HepG2 (cell line): ENCODE results near the gene NFIC. TPM values are rescaled to one million over a fixed set of nuclear protein-coding genes. Genes with fewer than 3 reads are reported as not detected.
"Not testable (repeated sequence)": the region's sequence is repeated elsewhere in the genome, so short reads cannot be mapped to it uniquely, and the experiment has no call there.

Source experiments
- ATAC-seq: fragments of 200-7000 bp; cut with Tn5 transposase; 3 replicates; pipeline ENCODE4 v1.9.1; 2020; ENCODE audit warnings: mild to moderate bottlenecking, moderate library complexity
- BruUV-seq: library from RNA; stranded (reverse); fragments of 400-500 nt; replicated peaks from 2 replicates; lab custom pipeline; 2021; lab: Mats Ljungman, UMichigan
- CTCF ChIA-PET: fragments of 300-600 bp; formaldehyde crosslinking; extraction: SDS; loops from one replicate; lab custom pipeline; 2021; ENCODE audit warnings: low total read pairs, inconsistent platforms, low intra/inter-chr PET ratio; lab: Yijun Ruan, JAX
- POLR2A ChIA-PET: fragments of 350-600 bp; sonication (Branson Sonifier 250); formaldehyde crosslinking; loops from one replicate; lab custom pipeline; 2020; ENCODE audit warnings: antibody characterized with exemption, inconsistent platforms; lab: Yijun Ruan, JAX
- DNase-seq: peaks from one replicate; pipeline ENCODE4 v3.0.0-alpha.2; 2015; ENCODE audit warnings: low spot score
- FAIRE-seq: peaks from 3 replicates; lab custom pipeline; 2011; peaks lifted over from hg19 to GRCh38; lab: Jason Lieb, UNC
- H2AFZ ChIP-seq: one replicate; pipeline ENCODE4 v1.6.1; 2011; ENCODE audit warnings: low read length, inconsistent platforms
- H3K27ac ChIP-seq: fragments of 300-600 bp; 3 replicates; pipeline ENCODE4 v1.8.0; 2011; ENCODE audit warnings: mixed run types, mild to moderate bottlenecking, mixed read lengths, low read length, inconsistent platforms; ENCODE audit not compliant: insufficient read depth; ENCODE audit errors: extremely low read length
- H3K27me3 ChIP-seq, 2 experiments: fragments of 200-600 bp in 1 of 2; 2 replicates in 1 of 2; 3 replicates in 1 of 2; pipeline versions ENCODE4 v1.6.0 to v1.8.0; 2011; ENCODE audit warnings: low read length in 2 of 2, mild to moderate bottlenecking in 2 of 2, moderate library complexity in 2 of 2, inconsistent platforms in 1 of 2; ENCODE audit not compliant: insufficient read depth in 2 of 2, control insufficient read depth in 1 of 2
- H3K36me3 ChIP-seq, 2 experiments: fragments of 200-600 bp in 1 of 2; replicated peaks in 1 of 2; 2 replicates in 1 of 2; 3 replicates in 1 of 2; pipeline versions ENCODE4 v1.5.1 to v1.8.0; 2011; ENCODE audit warnings: low read length in 2 of 2, inconsistent platforms in 1 of 2; ENCODE audit not compliant: insufficient read depth in 2 of 2, control insufficient read depth in 1 of 2
- H3K4me1 ChIP-seq: 2 replicates; pipeline ENCODE4 v1.5.1; 2012; ENCODE audit warnings: low read length, inconsistent platforms; ENCODE audit not compliant: insufficient read depth
- H3K4me2 ChIP-seq: 2 replicates; pipeline ENCODE4 v1.6.0; 2011; ENCODE audit warnings: low read depth, low read length, inconsistent platforms
- H3K4me3 ChIP-seq, 3 experiments: fragments of 200-600 bp in 1 of 3; sonication (generic), shearing (Covaris generic) in 1 of 3; replicated peaks in 1 of 3; 2 replicates each; pipeline ENCODE4 v1.5.1; 2011 to 2016; ENCODE audit warnings: low read length in 3 of 3, inconsistent platforms in 2 of 3, low read depth in 2 of 3, mild to moderate bottlenecking in 2 of 3, control low read depth in 1 of 3, mixed read lengths in 1 of 3; ENCODE audit not compliant: insufficient read depth in 1 of 3
- H3K79me2 ChIP-seq: one replicate; pipeline ENCODE4 v1.6.1; 2011; ENCODE audit warnings: low read length, inconsistent platforms; ENCODE audit not compliant: insufficient read depth
- H3K9ac ChIP-seq: 2 replicates; pipeline ENCODE4 v1.6.0; 2011; ENCODE audit warnings: mild to moderate bottlenecking, low read depth, low read length, inconsistent platforms; ENCODE audit not compliant: insufficient read depth
- H3K9me3 ChIP-seq: 2 replicates; pipeline ENCODE4 v1.5.1; 2012; ENCODE audit warnings: mild to moderate bottlenecking, low read length
- H4K20me1 ChIP-seq: 2 replicates; pipeline ENCODE4 v1.6.0; 2011; ENCODE audit warnings: inconsistent platforms, mild to moderate bottlenecking, low read length, moderate library complexity; ENCODE audit not compliant: insufficient read depth
- ZNF121 ChIP-seq: sonication (generic); formaldehyde crosslinking; IDR thresholded peaks from 2 replicates; pipeline ENCODE4 v1.5.0; 2020; ENCODE audit warnings: mild to moderate bottlenecking, missing genetic modification reagents
- WGBS: methylation state at CpG from one replicate; pipeline ENCODE4 v1.1.6; 2017; ENCODE audit warnings: low lambda C conversion rate; 5-methylcytosine and 5-hydroxymethylcytosine counted together
- in situ Hi-C: cut with HindIII; loops from 2 replicates; pipeline ENCODE4 v1.10.0; 2017; ENCODE audit warnings: low pct_unique_long_range_greater_than_20kb; ENCODE audit not compliant: extremely low pct_ligation_motif_present
- intact Hi-C: fragments of 100-400 bp; cut with micrococcal nuclease; formaldehyde crosslinking; loops from one replicate; pipeline ENCODE4 v1.10.0; 2022; ENCODE audit not compliant: unreplicated experiment
- polyA plus RNA-seq, 8 experiments: library from polyadenylated mRNA; depleted of rRNA in 3 of 8; stranded (reverse) in 7 of 8; unstranded in 1 of 8; fragments of >200 nt; fragmentation: Illumina TruSeq in 4 of 8; extraction: Trizol in 4 of 8; gene quantifications; 2 replicates each; pipeline versions ENCODE4 v1.2.1 to v1.2.3, GENCODE V29; 2011 to 2016; ENCODE audit warnings: low read depth in 4 of 8, missing spikeins in 1 of 8, mixed read lengths in 1 of 8; ENCODE audit not compliant: insufficient read depth in 1 of 8
- total RNA-seq, 5 experiments: library from RNA; depleted of rRNA; stranded (reverse); fragments of >200 nt; fragmentation: Illumina TruSeq; extraction: Trizol; gene quantifications; 2 replicates each; pipeline ENCODE4 v1.2.3, GENCODE V29; 2016; ENCODE audit warnings: low read depth in 1 of 5
- TF ChIP-seq, protein P1 (sequence below): IDR thresholded peaks from 2 replicates; pipeline ENCODE4 v1.4.0; 2020; ENCODE audit warnings: mild to moderate bottlenecking, missing genetic modification reagents

The NFIC gene
- total and polyA plus RNA-seq, 2 of the 13 experiments (the other 11 are each of a cell fraction or from before 2014, with no cell fraction given) = 1.3 to 2.5 TPM

DNA sequence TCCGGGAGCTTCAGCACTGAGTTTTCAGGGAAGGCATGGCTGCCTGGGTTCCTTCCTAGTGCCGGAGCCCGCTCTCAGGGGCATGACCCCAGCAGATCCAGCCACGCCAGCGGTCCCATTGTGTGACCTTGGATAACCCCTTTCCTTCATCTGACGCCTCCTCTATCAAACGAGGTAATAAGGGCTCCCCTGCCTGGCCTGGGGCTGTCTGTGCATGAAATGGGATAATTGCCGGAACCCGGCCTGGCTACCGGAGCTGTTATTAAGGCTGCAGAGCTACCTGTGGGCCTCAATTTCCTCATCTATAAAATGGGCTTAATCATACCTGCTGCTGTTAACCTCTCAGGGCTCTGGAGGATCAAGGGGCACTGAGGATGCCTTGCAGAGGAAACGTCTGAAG lies 18.3 kb upstream of the NFIC start (continued):
- TF ChIP-seq, protein P1, sequence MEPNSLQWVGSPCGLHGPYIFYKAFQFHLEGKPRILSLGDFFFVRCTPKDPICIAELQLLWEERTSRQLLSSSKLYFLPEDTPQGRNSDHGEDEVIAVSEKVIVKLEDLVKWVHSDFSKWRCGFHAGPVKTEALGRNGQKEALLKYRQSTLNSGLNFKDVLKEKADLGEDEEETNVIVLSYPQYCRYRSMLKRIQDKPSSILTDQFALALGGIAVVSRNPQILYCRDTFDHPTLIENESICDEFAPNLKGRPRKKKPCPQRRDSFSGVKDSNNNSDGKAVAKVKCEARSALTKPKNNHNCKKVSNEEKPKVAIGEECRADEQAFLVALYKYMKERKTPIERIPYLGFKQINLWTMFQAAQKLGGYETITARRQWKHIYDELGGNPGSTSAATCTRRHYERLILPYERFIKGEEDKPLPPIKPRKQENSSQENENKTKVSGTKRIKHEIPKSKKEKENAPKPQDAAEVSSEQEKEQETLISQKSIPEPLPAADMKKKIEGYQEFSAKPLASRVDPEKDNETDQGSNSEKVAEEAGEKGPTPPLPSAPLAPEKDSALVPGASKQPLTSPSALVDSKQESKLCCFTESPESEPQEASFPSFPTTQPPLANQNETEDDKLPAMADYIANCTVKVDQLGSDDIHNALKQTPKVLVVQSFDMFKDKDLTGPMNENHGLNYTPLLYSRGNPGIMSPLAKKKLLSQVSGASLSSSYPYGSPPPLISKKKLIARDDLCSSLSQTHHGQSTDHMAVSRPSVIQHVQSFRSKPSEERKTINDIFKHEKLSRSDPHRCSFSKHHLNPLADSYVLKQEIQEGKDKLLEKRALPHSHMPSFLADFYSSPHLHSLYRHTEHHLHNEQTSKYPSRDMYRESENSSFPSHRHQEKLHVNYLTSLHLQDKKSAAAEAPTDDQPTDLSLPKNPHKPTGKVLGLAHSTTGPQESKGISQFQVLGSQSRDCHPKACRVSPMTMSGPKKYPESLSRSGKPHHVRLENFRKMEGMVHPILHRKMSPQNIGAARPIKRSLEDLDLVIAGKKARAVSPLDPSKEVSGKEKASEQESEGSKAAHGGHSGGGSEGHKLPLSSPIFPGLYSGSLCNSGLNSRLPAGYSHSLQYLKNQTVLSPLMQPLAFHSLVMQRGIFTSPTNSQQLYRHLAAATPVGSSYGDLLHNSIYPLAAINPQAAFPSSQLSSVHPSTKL = 0 out of 2 replicates have a peak, but pooled peaks have one; percentile 11
- TF ChIP-seq, all 625 proteins: peak for 18

DNA sequence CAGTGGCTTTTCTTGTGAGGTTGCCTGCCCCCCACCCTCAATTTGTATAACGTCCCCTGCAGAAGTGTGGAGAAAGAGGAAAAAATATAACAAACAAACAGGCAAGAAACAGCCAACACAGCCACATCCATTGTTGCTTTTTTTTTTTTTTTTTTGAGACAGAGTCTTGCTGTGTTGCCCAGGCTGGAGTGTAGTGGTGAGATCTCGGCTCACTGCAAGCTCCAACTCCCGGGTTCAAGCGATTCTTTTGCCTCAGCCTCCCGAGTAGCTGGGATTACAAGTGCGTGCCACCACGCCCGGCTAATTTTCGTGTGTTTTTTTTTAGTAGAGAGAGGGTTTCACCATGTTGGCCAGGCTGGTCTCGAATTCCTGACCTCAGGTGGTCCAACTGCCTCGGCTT lies 17.9 kb upstream of the NFIC start:
- CTCF ChIA-PET = not testable (repeated sequence)

More for the DNA sequence above, 17.9 kb upstream of the NFIC start:
- 60% methylated on average over 11 of the region's 11 CpGs for WGBS
- POLR2A ChIA-PET, H3K4me3 ChIP-seq, H3K27ac ChIP-seq, H2AFZ ChIP-seq, H4K20me1 ChIP-seq, BruUV-seq, H3K9ac ChIP-seq, H3K9me3 ChIP-seq, H3K36me3 ChIP-seq, in situ Hi-C loops, H3K79me2 ChIP-seq, ATAC-seq, H3K27me3 ChIP-seq, FAIRE-seq, DNase-seq, intact Hi-C loops: not testable (repeated sequence)
- H3K4me1 ChIP-seq = peaks cover 50% of the 10 kb centered on the region
- H3K4me2 ChIP-seq = peak overlapping the region; percentile 70; the same call in 1 of the 2 replicates
- peak; percentile 67 for TF ChIP-seq ZNF121
